Measurements from ENCODE around the gene KDF1.

KDF1 gene

GRCh38 chr1:26959722-26960624 lies at the start of gene KDF1:
Gene KDF1 (minus strand): TSS chr1:26960468. CDS start chr1:26952380, 8,088 bp downstream.
- peak; percentile 5 for DNase-seq (ENCODE audit: low spot score)
- H3K27ac Mint-ChIP-seq, result no peak within 1 kb of the TSS

GRCh38 chr1:27009601-27010197 lies 49.4 kb upstream of the KDF1 start:
- no peaks in the 10 kb centered on the region for H3K9me3 Mint-ChIP-seq
- H3K36me3 Mint-ChIP-seq (ENCODE audit: low read depth), result no peaks in the 10 kb centered on the region
- no peak for DNase-seq (ENCODE audit: low spot score)
- H3K27ac Mint-ChIP-seq, result no peak overlapping the region
- H3K4me3 Mint-ChIP-seq, result no peak overlapping the region
- peaks cover 29% of the 10 kb centered on the region for H3K27me3 Mint-ChIP-seq (ENCODE audit: low read depth)
- H3K4me1 Mint-ChIP-seq (ENCODE audit: low read depth), result peaks cover 3% of the 10 kb centered on the region

More at GRCh38 chr1:26959722-26960624, at the start of gene KDF1:
- H3K4me3 Mint-ChIP-seq, result peak within 1 kb of the TSS; percentile 64
- H3K9me3 Mint-ChIP-seq, result no peaks in the 10 kb centered on the region
- H3K36me3 Mint-ChIP-seq (ENCODE audit: low read depth), result no peaks in the 10 kb centered on the region
- H3K4me1 Mint-ChIP-seq (ENCODE audit: low read depth), result peaks cover 4% of the 10 kb centered on the region
- H3K27me3 Mint-ChIP-seq (ENCODE audit: low read depth), result peaks cover 63% of the 10 kb centered on the region

- Mint-ChIP-seq H3K27me3 (ENCODE audit: low read depth) (peaks cover 29% of the 10 kb centered on the region), H3K36me3 (ENCODE audit: low read depth) (no peaks in the 10 kb centered on the region), H3K27ac (no peak overlapping the region), H3K9me3 (no peaks in the 10 kb centered on the region), H3K4me3 (no peak overlapping the region), H3K4me1 (ENCODE audit: low read depth) (peaks cover 3% of the 10 kb centered on the region)
- DNase-seq (ENCODE audit: low spot score), result no peak
Observed at GRCh38 chr1:27007909-27008582, 47.8 kb upstream of the KDF1 start.

DNA sequence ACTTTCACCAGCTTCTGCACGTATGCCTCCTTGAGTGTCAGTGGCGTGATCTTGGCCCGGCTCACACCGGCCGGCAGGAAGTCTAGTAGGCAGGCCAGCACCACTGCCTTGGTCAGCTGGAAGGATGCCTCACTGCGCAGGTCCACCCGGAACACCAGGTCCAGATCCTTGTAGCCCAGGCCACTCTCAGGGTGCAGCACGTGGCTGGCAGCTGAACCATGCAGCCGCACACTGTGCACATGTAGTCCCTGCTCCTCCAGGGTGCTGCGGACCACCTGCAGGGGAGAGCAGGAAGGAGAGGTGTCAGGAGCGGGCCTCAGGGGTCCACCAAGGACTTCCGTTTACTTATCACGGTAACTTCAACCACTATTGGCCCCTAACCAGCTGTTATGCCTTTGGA lies 46.4 kb upstream of the KDF1 start:
- Mint-ChIP-seq H3K27me3 (ENCODE audit: low read depth) (peaks cover 24% of the 10 kb centered on the region), H3K4me3 (no peak overlapping the region), H3K9me3 (no peaks in the 10 kb centered on the region)

GRCh38 chr1:27005648-27006496 lies 45.6 kb upstream of the KDF1 start:
- Mint-ChIP-seq H3K9me3 (no peaks in the 10 kb centered on the region), H3K27ac (no peak overlapping the region), H3K36me3 (ENCODE audit: low read depth) (no peaks in the 10 kb centered on the region), H3K27me3 (ENCODE audit: low read depth) (peaks cover 19% of the 10 kb centered on the region), H3K4me1 (ENCODE audit: low read depth) (no peaks in the 10 kb centered on the region), H3K4me3 (no peak overlapping the region)
- DNase-seq (ENCODE audit: low spot score), result no peak

More for the DNA sequence above, 46.4 kb upstream of the KDF1 start:
- DNase-seq (ENCODE audit: low spot score), result no peak
- H3K4me1 Mint-ChIP-seq (ENCODE audit: low read depth), result no peaks in the 10 kb centered on the region
- H3K27ac Mint-ChIP-seq, result no peak overlapping the region
- no peaks in the 10 kb centered on the region for H3K36me3 Mint-ChIP-seq (ENCODE audit: low read depth)

GRCh38 chr1:27005166-27005530 lies 44.9 kb upstream of the KDF1 start:
- DNase-seq (ENCODE audit: low spot score), result no peak
- no peaks in the 10 kb centered on the region for H3K9me3 Mint-ChIP-seq
- no peak overlapping the region for H3K27ac Mint-ChIP-seq
- H3K27me3 Mint-ChIP-seq (ENCODE audit: low read depth), result peaks cover 14% of the 10 kb centered on the region
- H3K4me3 Mint-ChIP-seq, result no peak overlapping the region
- no peaks in the 10 kb centered on the region for H3K4me1 Mint-ChIP-seq (ENCODE audit: low read depth)
- no peaks in the 10 kb centered on the region for H3K36me3 Mint-ChIP-seq (ENCODE audit: low read depth)

DNA sequence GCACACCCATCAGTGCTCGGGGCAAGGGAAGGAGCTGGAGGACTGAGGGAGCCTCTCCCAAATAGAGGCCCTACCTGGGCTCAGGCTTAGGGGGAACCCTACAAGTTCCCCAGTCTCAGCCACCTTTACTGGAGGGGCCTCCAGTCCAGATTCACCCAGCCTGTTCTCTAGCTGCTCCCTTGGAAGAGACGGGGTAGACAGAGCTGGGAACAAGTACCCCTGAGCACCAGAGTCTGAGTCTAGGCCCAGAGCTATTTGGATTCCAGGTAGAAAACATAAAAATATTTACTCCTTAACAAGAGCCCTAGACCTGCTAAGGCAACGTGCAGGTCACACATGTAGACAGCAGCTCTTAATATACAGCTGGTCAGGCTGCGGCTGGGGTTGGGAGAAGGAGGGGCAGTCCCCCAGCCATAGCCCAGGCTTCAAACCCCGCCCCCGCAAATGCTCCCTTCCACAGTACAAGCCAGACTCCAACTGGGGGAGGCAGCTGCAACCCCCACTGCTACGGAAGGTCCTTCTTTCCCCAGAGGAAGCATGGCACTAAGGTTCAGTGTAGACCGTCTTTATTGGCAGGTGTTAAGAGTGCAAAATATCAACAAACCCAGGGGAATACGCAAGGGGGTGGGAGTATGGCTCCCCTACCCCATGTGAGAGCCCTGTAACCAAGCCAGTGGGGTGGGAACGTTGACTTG lies 44.4 kb upstream of the KDF1 start:
- H3K27me3 Mint-ChIP-seq (ENCODE audit: low read depth), result peaks cover 14% of the 10 kb centered on the region
- DNase-seq (ENCODE audit: low spot score), result no peak
- H3K4me1 Mint-ChIP-seq (ENCODE audit: low read depth), result no peaks in the 10 kb centered on the region
- H3K4me3 Mint-ChIP-seq, result no peak overlapping the region
- H3K36me3 Mint-ChIP-seq (ENCODE audit: low read depth), result no peaks in the 10 kb centered on the region
- H3K27ac Mint-ChIP-seq, result no peak overlapping the region
- no peaks in the 10 kb centered on the region for H3K9me3 Mint-ChIP-seq

GRCh38 chr1:27003745-27004470 lies 43.6 kb upstream of the KDF1 start:
- no peaks in the 10 kb centered on the region for H3K9me3 Mint-ChIP-seq
- no peak overlapping the region for H3K4me3 Mint-ChIP-seq
- no peaks in the 10 kb centered on the region for H3K4me1 Mint-ChIP-seq (ENCODE audit: low read depth)
- peaks cover 14% of the 10 kb centered on the region for H3K27me3 Mint-ChIP-seq (ENCODE audit: low read depth)
- H3K27ac Mint-ChIP-seq, result no peak overlapping the region
- no peaks in the 10 kb centered on the region for H3K36me3 Mint-ChIP-seq (ENCODE audit: low read depth)
- DNase-seq (ENCODE audit: low spot score), result no peak

DNA sequence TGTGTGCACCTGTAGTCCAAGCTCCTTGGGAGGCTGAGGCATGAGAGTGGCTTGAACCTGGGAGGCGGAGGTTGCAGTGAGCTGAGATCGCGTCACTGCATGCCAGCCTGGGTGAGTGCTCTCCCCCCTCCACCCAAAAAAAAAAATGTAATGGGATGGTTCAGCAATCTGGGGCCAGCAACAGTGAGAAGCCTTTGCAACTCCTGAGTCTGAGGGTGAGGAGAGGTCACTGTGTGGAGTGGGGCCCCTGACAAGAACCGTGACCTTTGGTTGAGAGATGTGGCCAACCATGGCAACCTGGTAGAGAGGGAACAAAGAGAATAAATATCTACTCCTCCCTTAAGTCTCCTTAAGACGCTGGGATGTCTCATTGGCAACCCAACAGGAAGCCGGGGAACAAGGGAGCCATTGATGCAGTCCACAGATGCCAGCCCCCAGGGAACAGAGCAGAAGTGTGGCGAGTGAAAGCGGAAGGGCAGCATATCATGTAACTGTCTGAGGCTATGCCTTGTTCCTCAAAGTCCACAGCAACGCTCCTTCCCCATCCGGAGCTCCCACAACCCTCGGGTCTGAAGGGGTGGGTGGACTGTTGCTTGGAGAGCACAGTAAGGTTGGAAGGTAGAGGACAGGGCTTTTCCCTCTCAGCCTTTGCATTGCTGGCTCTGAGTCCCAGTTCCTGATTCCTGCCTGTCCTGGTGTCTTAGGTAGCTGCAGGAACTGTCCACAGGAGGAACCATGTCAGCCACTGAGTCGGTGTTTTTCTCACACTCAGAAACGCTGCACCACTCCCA lies 41.5 kb upstream of the KDF1 start:
- H3K27ac Mint-ChIP-seq, result no peak overlapping the region
- no peak overlapping the region for H3K4me3 Mint-ChIP-seq
- peaks cover 16% of the 10 kb centered on the region for H3K27me3 Mint-ChIP-seq (ENCODE audit: low read depth)
- H3K4me1 Mint-ChIP-seq (ENCODE audit: low read depth), result peaks cover 7% of the 10 kb centered on the region
- no peak for DNase-seq (ENCODE audit: low spot score)
- H3K36me3 Mint-ChIP-seq (ENCODE audit: low read depth), result no peaks in the 10 kb centered on the region
- no peaks in the 10 kb centered on the region for H3K9me3 Mint-ChIP-seq

- no peak for DNase-seq (ENCODE audit: low spot score)
- Mint-ChIP-seq H3K4me3 (no peak overlapping the region), H3K4me1 (ENCODE audit: low read depth) (peaks cover 7% of the 10 kb centered on the region), H3K27me3 (ENCODE audit: low read depth) (peaks cover 24% of the 10 kb centered on the region), H3K36me3 (ENCODE audit: low read depth) (no peaks in the 10 kb centered on the region), H3K9me3 (no peaks in the 10 kb centered on the region), H3K27ac (no peak overlapping the region)
Observed at GRCh38 chr1:27000817-27001460, 40.7 kb upstream of the KDF1 start.

DNA sequence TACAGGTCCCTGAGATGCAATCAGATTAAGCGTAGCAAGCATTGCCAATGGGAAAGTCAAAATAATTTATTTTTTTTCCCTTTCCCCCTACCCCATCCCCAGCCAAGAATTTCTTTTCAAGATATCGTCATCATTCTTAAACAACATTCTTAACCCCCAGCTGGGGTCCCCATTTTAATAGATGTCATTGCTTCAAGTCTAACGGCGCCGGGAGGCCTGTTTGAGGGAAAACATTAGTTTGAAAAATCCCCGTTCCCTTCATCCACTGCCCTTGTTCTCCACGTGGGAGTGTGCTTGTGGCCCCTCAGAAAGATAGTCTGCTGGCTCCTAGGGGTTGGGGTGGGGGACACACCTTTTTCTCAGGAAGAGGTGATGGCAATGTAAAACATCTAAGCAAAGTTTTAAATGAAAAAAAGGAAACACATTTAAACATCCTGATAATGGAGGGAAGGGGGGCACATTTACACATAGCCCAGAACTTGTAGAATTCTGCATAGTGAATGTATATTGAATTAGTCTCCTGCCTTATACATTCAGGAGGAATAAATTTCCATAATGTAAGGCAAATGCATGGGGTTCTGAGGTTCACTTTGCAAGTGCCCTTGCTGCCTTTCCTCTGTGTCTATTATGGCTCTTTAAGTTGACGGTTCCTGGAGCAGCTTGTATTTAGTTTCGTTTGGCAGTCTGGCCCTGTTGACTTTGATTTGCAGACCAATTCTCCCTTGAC lies 40.0 kb upstream of the KDF1 start:
- H3K27me3 Mint-ChIP-seq (ENCODE audit: low read depth), result peaks cover 31% of the 10 kb centered on the region
- H3K36me3 Mint-ChIP-seq (ENCODE audit: low read depth), result no peaks in the 10 kb centered on the region
- H3K27ac Mint-ChIP-seq, result no peak overlapping the region
- H3K9me3 Mint-ChIP-seq, result no peaks in the 10 kb centered on the region
- H3K4me3 Mint-ChIP-seq, result no peak overlapping the region
- peaks cover 7% of the 10 kb centered on the region for H3K4me1 Mint-ChIP-seq (ENCODE audit: low read depth)
- no peak for DNase-seq (ENCODE audit: low spot score)
